Measurements from ENCODE around the gene ZNF182. TPM values are rescaled to one million over a fixed set of nuclear protein-coding genes. Genes with fewer than 3 reads are reported as not detected.
A peak's percentile ranks its signal among the peaks of the same experiment; 100 is the strongest.
"Not testable (repeated sequence)": the region's sequence is repeated elsewhere in the genome, so short reads cannot be mapped to it uniquely, and the experiment has no call there.

ZNF182 gene
- total RNA-seq, 2 donors from 2014 or later, result 5.3 to 5.4 TPM

GRCh38 chrX:47940448-47940847 lies 63.3 kb downstream of the ZNF182 start:
- no peak for TF ChIP-seq POLR2A (IDR thresholded peaks at IDR 0.05)
- DNase-seq (no peak), ATAC-seq (no peak)
- WGBS, 2 donors, result 89 to 92% methylated on average over 3 to 4 of the region's 4 CpGs
- no peaks in the 10 kb centered on the region for H3K27me3 ChIP-seq
- H3K9me3 ChIP-seq, result no peaks in the 10 kb centered on the region
- H3K4me3 ChIP-seq, result no peak overlapping the region
- no peaks in the 10 kb centered on the region for H3K4me1 ChIP-seq
- H3K27ac ChIP-seq, result no peak overlapping the region
- intact Hi-C loops (cut with DNase I), result no loop called here
- H3K36me3 ChIP-seq (replicated peaks in 1 of 2; ENCODE audit: insufficient read depth in 1 of 2, low read depth in 2 of 2), result no peaks in the 10 kb centered on the region

GRCh38 chrX:47936940-47937317 lies 66.9 kb downstream of the ZNF182 start:
- Histone ChIP-seq H3K36me3 (replicated peaks in 1 of 2; ENCODE audit: insufficient read depth in 1 of 2, low read depth in 2 of 2) (no peaks in the 10 kb centered on the region), H3K27me3 (no peaks in the 10 kb centered on the region), H3K4me3 (no peak overlapping the region), H3K4me1 (no peaks in the 10 kb centered on the region), H3K9me3 (no peaks in the 10 kb centered on the region), H3K27ac (no peak overlapping the region)
- DNase-seq (no peak), ATAC-seq (no peak)
- TF ChIP-seq POLR2A (IDR thresholded peaks at IDR 0.05) (no peak), CTCF (IDR thresholded peaks at IDR 0.05) (no peak)
- intact Hi-C loops (cut with DNase I), result no loop called here
- WGBS, 2 donors, result 62 to 72% methylated on average over 3 of the region's 3 CpGs

- H3K9me3 ChIP-seq, result no peaks in the 10 kb centered on the region
- H3K36me3 ChIP-seq (replicated peaks in 1 of 2; ENCODE audit: insufficient read depth in 1 of 2, low read depth in 2 of 2), result no peaks in the 10 kb centered on the region
- DNase-seq (no peak), ATAC-seq (no peak)
- no peaks in the 10 kb centered on the region for H3K27me3 ChIP-seq
- intact Hi-C loops (cut with DNase I), result no loop called here
- H3K4me1 ChIP-seq, result no peaks in the 10 kb centered on the region
- no peak overlapping the region for H3K4me3 ChIP-seq
- 31 to 53% methylated on average over 4 to 15 of the region's 15 CpGs for WGBS, 2 donors
- no peak for TF ChIP-seq POLR2A (IDR thresholded peaks at IDR 0.05)
- TF ChIP-seq CTCF (IDR thresholded peaks at IDR 0.05), result no peak
- H3K27ac ChIP-seq, result peak overlapping the region in 1 of 4 donors; percentile 18
These were observed 67.4 kb downstream of the ZNF182 start for GRCh38 chrX:47936224-47936939.

- ATAC-seq, result no peak
- Histone ChIP-seq H3K27me3 (no peaks in the 10 kb centered on the region), H3K9me3 (no peaks in the 10 kb centered on the region), H3K4me3 (no peak overlapping the region), H3K4me1 (no peaks in the 10 kb centered on the region), H3K36me3 (replicated peaks in 1 of 2; ENCODE audit: insufficient read depth in 1 of 2, low read depth in 2 of 2) (no peaks in the 10 kb centered on the region), H3K27ac (no peak overlapping the region)
- no peak for DNase-seq
- WGBS, 2 donors, result 61 to 81% methylated on average over 5 of the region's 5 CpGs
- TF ChIP-seq CTCF (IDR thresholded peaks at IDR 0.05), result no peak
- TF ChIP-seq POLR2A (IDR thresholded peaks at IDR 0.05), result no peak
- intact Hi-C loops (cut with DNase I), result no loop called here
These were observed 69.8 kb downstream of the ZNF182 start for GRCh38 chrX:47933946-47934345.

GRCh38 chrX:47931970-47932369 lies 71.8 kb downstream of the ZNF182 start:
- 83 to 96% methylated on average over 3 of the region's 3 CpGs for WGBS, 2 donors
- DNase-seq; H3K27ac ChIP-seq; H3K27me3 ChIP-seq; H3K4me3 ChIP-seq; H3K9me3 ChIP-seq; intact Hi-C loops (cut with DNase I); H3K4me1 ChIP-seq; ATAC-seq; H3K36me3 ChIP-seq (replicated peaks in 1 of 2; ENCODE audit: insufficient read depth in 1 of 2, low read depth in 2 of 2): not testable (repeated sequence)

GRCh38 chrX:47927212-47927611 lies 76.6 kb downstream of the ZNF182 start:
- Histone ChIP-seq H3K27me3 (no peaks in the 10 kb centered on the region), H3K36me3 (replicated peaks in 1 of 2; ENCODE audit: insufficient read depth in 1 of 2, low read depth in 2 of 2) (no peaks in the 10 kb centered on the region), H3K27ac (no peak overlapping the region), H3K4me3 (no peak overlapping the region), H3K4me1 (no peaks in the 10 kb centered on the region), H3K9me3 (no peaks in the 10 kb centered on the region)
- intact Hi-C loops (cut with DNase I), result no loop called here
- DNase-seq (no peak), ATAC-seq (no peak)
- TF ChIP-seq POLR2A (IDR thresholded peaks at IDR 0.05), result no peak
- no peak for TF ChIP-seq CTCF (IDR thresholded peaks at IDR 0.05)
- WGBS, 2 donors, result 82 to 83% methylated on average over 2 of the region's 2 CpGs
